Duodenal mucosa (tissue), 2 donors: ENCODE results near the gene DPYSL5.
A peak's percentile ranks its signal among the peaks of the same experiment; 100 is the strongest.

Experiments
- H3K27ac ChIP-seq: one replicate; pipeline ENCODE4 v1.7.0; 2013; ENCODE audit warnings: low read depth, low read length
- H3K27me3 ChIP-seq, 2 donors: one replicate each; pipeline ENCODE4 v1.7.0; 2013; ENCODE audit warnings: low read length in 2 of 2, control low read depth in 1 of 2; ENCODE audit not compliant: insufficient read depth in 2 of 2, control insufficient read depth in 1 of 2
- H3K36me3 ChIP-seq, 2 donors: one replicate each; pipeline ENCODE4 v1.7.0; 2013; ENCODE audit warnings: low read length in 2 of 2, control low read depth in 1 of 2; ENCODE audit not compliant: insufficient read depth in 2 of 2, control insufficient read depth in 1 of 2
- H3K4me1 ChIP-seq, 2 donors: one replicate each; pipeline ENCODE4 v1.7.0; 2013; ENCODE audit warnings: low read length in 2 of 2, control low read depth in 1 of 2; ENCODE audit not compliant: insufficient read depth in 2 of 2, control insufficient read depth in 1 of 2
- H3K4me3 ChIP-seq, 2 donors: one replicate each; pipeline ENCODE4 v1.7.0; 2013; ENCODE audit warnings: low read length in 2 of 2, low read depth in 1 of 2
- H3K9ac ChIP-seq, 2 donors: one replicate each; pipeline ENCODE4 v1.7.0; 2013; ENCODE audit warnings: low read length in 2 of 2, low read depth in 1 of 2
- H3K9me3 ChIP-seq, 2 donors: one replicate each; pipeline ENCODE4 v1.7.0; 2013; ENCODE audit warnings: low read length in 2 of 2, control low read depth in 1 of 2; ENCODE audit not compliant: control insufficient read depth in 1 of 2

DPYSL5 gene

DNA sequence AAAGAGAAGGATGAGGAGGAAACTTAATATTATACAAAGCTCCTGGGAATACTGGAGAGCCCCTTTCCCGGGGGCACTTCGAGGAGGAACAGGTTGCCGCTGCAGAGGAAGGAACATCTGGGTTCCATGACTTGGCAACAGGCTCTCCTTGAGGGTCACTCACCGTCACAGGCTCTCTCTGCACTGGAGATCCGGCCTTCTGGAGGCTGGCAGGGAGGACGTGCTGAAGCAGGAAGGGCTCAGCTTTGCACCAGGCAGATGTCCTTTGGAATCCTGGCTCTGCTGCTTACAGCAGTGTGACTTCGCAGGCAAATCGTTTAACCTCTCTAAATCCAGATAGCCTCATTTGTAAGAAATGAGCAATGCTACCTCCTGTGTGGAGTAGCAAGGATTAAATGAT lies 2.9 kb upstream of the DPYSL5 start:
- Histone ChIP-seq H3K4me3 (no peak overlapping the region), H3K27me3 (peaks cover 47 to 53% of the 10 kb centered on the region in 2 donors), H3K4me1 (peaks cover 0 to 10% of the 10 kb centered on the region in 2 donors), H3K9ac (no peak overlapping the region), H3K36me3 (no peaks in the 10 kb centered on the region), H3K27ac (no peak overlapping the region), H3K9me3 (no peaks in the 10 kb centered on the region)

DNA sequence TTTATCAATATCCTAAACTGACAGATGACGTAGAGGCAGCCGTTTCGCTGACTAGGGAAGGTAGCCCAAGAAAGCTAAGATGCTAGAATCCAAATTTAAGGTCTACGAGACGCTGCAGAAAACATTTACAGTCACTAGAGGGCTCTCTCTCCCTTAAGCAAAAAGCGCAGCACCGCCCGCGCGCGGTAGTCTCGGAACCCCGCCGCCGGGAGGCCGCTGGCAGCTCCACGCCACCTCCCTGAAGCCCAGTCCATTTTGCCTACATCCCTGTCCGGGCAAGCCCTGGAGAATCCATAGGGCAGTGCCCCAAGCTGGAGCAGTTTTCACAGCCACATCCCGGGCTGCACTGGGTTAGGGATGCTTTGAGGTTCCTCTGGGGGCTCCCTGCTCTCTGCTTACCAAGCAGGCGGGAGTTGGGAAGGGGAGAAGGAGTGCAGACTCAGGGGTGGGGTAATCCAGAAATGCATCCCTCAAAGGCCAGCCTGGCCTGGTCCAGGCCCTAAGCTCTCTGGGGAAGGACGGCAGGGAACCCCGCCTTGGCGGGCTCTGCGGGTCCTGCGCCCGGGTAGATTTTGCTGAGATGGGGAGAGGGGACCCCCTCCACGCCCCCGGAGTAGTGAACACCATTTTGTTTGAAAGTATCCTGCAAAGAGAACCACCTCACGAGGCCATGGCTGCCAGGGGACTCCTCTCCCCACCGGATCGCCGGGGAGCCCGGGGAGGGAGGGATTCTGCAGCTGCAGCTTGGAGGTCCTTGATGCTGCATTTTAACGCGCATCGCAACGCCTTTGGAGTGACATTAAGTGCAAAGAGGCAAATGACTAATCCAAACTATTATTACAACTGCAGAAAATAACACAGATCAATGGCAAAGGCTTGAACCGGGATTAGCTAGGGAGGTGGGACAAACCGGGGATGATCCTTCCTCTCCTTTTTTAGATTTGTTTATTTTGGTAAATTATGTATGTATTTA lies 1.3 kb upstream of the DPYSL5 start:
- Histone ChIP-seq H3K9ac (no peak overlapping the region), H3K4me3 (no peak overlapping the region), H3K27ac (no peak overlapping the region), H3K4me1 (peaks cover 0 to 10% of the 10 kb centered on the region in 2 donors), H3K27me3 (peaks cover 59 to 60% of the 10 kb centered on the region in 2 donors), H3K36me3 (no peaks in the 10 kb centered on the region), H3K9me3 (no peaks in the 10 kb centered on the region)

DNA sequence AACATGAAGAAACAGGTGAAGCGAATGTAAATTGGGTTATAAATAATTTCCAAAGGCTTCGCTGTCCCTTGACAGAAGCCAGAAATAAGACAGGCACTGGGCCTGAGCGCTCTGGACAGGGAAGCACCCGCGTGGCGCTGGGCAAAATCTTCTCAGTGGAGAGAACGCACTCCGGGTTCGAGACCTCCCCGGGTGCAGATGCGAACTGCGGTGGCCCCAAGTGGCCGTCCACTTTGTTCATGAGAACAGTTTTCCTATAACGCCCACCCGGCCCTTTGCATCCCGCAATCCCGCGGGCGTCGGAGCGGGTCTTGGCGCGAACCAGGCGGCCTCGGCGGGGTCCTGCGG lies 651 bp upstream of the DPYSL5 start:
- no peak overlapping the region for H3K9ac ChIP-seq
- H3K27ac ChIP-seq = no peak overlapping the region
- peaks cover 0 to 10% of the 10 kb centered on the region in 2 donors for H3K4me1 ChIP-seq
- H3K4me3 ChIP-seq = no peak overlapping the region
- peaks cover 60 to 61% of the 10 kb centered on the region in 2 donors for H3K27me3 ChIP-seq
- no peaks in the 10 kb centered on the region for H3K9me3 ChIP-seq
- H3K36me3 ChIP-seq = no peaks in the 10 kb centered on the region

DNA sequence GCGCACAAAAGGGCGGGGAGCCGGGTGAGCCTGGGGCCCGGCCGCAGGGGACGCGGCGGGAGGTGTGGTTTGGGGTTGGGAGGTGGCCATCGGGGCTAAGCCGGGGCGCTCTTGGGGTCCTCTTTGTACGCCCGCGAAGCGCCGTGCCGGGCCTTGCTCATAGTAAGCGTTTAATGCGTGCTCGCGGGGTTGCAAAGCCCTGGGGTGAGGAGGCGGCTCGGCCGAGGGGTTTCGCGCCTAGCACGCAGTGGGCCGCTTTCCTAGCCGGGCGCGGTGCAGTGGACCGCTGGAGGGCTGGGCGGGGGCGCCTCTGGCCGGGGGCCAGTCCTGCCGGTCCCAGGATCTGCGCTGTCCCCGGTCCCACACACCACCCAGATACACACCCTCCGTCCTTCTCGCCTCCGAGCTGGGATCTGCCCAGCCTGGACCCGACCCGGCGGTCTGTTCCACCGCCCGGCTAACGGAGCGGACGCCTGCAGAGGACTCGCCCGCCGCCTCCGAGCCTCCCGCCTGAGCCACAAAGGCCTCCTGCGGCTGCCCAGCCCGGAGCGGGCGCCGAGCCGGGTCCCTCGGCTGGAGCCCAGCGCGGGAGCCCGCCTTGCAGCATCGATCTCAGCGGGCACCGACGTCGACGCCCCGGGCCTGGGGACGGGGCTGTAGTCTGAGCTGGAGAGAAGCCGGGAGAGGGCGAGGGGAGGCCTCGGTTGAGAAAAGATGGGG lies 564 bp downstream of the DPYSL5 start:
- H3K9ac ChIP-seq = no peak overlapping the region
- H3K27me3 ChIP-seq = peaks cover 67 to 69% of the 10 kb centered on the region in 2 donors
- no peak overlapping the region for H3K27ac ChIP-seq
- no peaks in the 10 kb centered on the region for H3K36me3 ChIP-seq
- peak overlapping the region in 1 of 2 donors; percentile 8 for H3K4me3 ChIP-seq
- H3K4me1 ChIP-seq = peaks cover 0 to 10% of the 10 kb centered on the region in 2 donors
- H3K9me3 ChIP-seq = no peaks in the 10 kb centered on the region

DNA sequence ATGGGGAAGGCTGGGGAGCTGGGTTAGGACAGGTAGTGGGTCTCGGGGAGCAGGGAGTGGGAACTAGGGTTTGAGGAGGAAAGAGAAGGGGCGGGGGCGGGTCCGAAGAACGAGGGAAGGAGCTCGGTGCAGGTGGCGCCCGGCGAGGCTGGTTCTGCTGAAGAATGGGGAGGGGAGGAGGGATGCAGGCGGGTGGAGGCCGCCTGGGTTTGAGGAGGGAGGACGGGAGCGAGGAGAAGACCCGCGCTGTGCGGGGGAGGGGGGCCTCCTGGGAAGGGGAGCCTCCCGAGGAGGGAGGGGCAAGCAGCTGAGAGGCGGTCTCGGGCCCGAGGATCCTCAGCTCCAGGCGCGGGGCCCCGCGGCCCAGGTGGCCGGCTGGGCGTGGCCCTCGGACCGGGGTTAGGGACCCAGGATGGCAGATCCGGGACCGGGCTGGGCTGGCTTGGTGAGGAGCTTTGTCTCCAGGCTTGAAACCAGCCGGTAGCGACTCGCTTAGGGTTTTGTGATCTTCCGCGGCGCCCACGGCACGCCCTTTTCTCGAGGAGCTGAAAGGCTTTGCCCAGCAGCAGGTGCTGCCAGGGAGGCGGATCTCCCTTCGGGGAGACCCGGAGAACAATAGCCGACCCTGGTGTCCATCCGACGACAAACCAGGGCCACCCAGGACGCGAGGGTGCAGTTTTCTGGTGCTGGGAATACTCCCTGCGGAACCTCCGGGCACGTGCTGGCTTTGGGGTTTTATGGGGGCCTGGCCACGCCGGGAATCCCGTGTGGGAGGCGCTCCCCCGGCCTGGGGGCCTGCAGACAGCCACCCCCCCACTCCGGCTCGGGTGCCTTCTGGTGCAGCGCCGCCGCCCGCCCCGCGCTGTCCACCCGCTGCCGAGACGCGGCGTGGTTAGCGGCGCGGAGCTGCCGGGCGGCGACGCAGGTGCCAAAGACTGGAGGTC lies 1.4 kb downstream of the DPYSL5 start:
- Histone ChIP-seq H3K4me3 (no peak overlapping the region), H3K27me3 (peaks cover 67 to 69% of the 10 kb centered on the region in 2 donors), H3K9me3 (no peaks in the 10 kb centered on the region), H3K9ac (no peak overlapping the region), H3K4me1 (peaks cover 0 to 10% of the 10 kb centered on the region in 2 donors), H3K27ac (no peak overlapping the region), H3K36me3 (no peaks in the 10 kb centered on the region)

DNA sequence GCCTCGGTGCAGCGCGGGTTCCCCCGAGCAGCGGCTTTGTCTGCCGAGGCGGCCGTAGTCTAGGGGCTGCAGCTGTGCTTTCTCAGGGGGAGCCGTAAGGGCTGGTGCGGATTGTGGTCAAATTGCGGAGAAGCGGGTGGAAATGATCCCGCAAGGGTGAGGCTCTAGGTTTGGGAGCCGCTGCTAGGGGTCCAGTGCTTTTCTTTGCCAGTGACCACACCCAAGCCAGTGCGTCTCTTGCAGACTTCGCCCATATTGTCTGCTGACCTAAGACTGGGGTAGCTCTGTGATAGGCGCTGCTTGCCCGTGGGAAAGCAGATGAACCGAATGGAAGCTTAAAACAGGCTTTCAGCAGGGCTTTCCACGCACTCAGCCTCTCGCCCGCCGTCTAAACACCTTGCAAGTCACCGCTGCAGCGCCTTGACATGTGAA lies 2.1 kb downstream of the DPYSL5 start:
- Histone ChIP-seq H3K9me3 (no peaks in the 10 kb centered on the region), H3K4me3 (no peak overlapping the region), H3K9ac (no peak overlapping the region), H3K4me1 (peaks cover 0 to 10% of the 10 kb centered on the region in 2 donors), H3K27me3 (peaks cover 64 to 67% of the 10 kb centered on the region in 2 donors), H3K27ac (no peak overlapping the region), H3K36me3 (no peaks in the 10 kb centered on the region)

DNA sequence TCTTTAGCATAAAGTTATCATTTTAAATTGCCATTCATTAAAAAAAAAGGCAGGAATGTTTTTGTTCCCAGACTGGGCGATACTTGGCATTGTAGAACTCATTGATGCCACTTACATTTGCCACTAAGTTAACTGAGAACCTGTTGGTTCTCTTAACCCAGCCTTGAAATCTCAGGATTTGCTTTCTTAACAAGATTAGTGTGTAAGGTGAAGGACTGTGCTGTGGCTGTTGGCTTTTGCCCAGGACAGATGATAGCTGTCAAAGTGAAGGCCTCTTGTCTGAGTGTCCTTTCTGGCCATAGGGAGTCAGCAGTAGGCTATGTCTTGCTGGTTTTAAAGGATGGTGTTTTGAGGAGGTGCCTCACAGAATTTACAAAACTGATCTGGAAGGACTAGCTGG lies 2.6 kb downstream of the DPYSL5 start:
- Histone ChIP-seq H3K36me3 (no peaks in the 10 kb centered on the region), H3K4me1 (peaks cover 0 to 10% of the 10 kb centered on the region in 2 donors), H3K9me3 (no peaks in the 10 kb centered on the region), H3K4me3 (no peak overlapping the region), H3K9ac (no peak overlapping the region), H3K27ac (no peak overlapping the region), H3K27me3 (peaks cover 59 to 62% of the 10 kb centered on the region in 2 donors)

DNA sequence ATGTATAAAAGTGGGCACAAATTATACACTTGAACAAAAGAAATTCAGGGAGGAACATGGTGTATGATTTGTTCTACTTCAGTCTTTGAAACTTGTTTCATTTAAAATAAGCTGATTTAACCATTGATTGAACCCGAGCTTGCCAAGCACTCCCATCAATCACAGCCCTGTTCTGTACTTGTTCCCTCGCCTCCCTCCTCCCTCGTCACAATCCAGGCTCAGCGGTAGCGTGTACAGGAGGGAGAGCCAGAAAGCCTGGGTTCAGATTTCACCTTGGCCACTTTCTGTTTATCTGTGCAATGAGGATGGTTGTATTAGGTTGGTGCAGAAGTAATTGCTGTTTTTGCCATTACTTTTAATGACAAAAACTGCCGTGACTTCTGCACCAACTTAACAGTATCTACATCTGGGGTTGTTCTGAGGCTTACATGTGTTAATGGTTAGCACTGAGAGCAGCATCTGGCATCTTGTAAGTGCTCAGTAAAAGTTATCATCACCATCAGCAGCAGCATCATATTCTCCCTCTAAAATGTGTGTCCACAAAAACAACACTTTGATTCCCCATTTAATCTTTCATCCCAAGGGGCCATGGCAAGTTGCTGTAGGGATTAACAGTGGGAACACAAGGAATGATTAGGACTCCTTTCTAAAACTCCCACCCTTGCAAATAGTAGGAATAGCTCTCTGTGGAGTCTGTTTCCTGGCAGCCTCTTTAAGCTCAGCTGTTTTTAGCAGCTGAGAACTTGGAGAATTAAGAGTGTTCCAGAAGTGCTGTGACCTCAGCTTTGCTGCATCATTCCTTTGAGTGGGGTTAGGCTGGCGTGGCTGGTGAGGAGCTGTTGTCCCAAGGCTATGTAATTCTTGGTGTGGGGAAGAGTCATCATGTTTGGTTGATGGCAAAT lies 4.7 kb downstream of the DPYSL5 start:
- Histone ChIP-seq H3K27me3 (peaks cover 39 to 41% of the 10 kb centered on the region in 2 donors), H3K4me3 (no peak overlapping the region), H3K9me3 (no peaks in the 10 kb centered on the region), H3K36me3 (no peaks in the 10 kb centered on the region), H3K9ac (no peak overlapping the region), H3K4me1 (peaks cover 0 to 8% of the 10 kb centered on the region in 2 donors), H3K27ac (no peak overlapping the region)

DNA sequence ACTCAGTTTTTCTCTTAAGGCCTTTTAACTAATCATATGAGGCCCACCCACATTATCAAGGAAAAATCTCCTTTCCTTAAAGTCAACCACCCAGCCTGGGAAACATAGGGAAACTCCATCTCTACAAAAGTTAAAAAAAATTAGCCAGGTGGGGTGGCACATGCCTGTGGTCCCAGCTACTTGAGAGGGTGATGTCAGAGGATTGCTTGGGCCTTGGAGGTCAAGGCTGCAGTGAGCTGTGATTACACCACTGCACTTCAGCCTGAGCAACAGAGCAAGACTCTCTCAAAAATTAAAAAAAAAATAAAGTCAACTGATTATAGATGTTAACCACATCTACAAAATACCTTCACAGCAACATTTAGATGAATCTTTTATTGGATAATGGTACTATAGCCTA lies 5.8 kb downstream of the DPYSL5 start:
- no peak overlapping the region for H3K27ac ChIP-seq
- H3K27me3 ChIP-seq = peaks cover 33 to 37% of the 10 kb centered on the region in 2 donors
- H3K9ac ChIP-seq = no peak overlapping the region
- no peaks in the 10 kb centered on the region for H3K9me3 ChIP-seq
- no peak overlapping the region for H3K4me3 ChIP-seq
- no peaks in the 10 kb centered on the region for H3K36me3 ChIP-seq
- no peaks in the 10 kb centered on the region for H3K4me1 ChIP-seq
